GM18868 (cell line): ENCODE results near the gene CIBAR2.
A peak's percentile ranks its signal among the peaks of the same experiment; 100 is the strongest.

Source experiments
- ATAC-seq: cut with Tn5 transposase; IDR thresholded peaks from one replicate; pipeline ENCODE4 v1.9.1; 2021; ENCODE audit warnings: mild to moderate bottlenecking, moderate library complexity; ENCODE audit not compliant: unreplicated experiment

Gene CIBAR2

GRCh38 chr16:85112364-85112763 lies at the start of gene CIBAR2:
TSS of gene CIBAR2 (minus strand) at chr16:85112472. CDS start at chr16:85112352, 120 bp downstream.
- no peak for ATAC-seq

GRCh38 chr16:85159179-85159980 lies 47.1 kb upstream of the CIBAR2 start:
- ATAC-seq, result no peak

GRCh38 chr16:85158743-85159178 lies 46.5 kb upstream of the CIBAR2 start:
- ATAC-seq, result no peak

GRCh38 chr16:85157813-85158742 lies 45.8 kb upstream of the CIBAR2 start:
- no peak for ATAC-seq

- no peak for ATAC-seq
Measured at GRCh38 chr16:85157372-85157771, 45.1 kb upstream of the CIBAR2 start.

GRCh38 chr16:85156869-85157268 lies 44.6 kb upstream of the CIBAR2 start:
- ATAC-seq, result no peak

GRCh38 chr16:85156440-85156839 lies 44.2 kb upstream of the CIBAR2 start:
- ATAC-seq, result no peak

- no peak for ATAC-seq
Measured at GRCh38 chr16:85153656-85154091, 41.4 kb upstream of the CIBAR2 start.

GRCh38 chr16:85153046-85153445 lies 40.8 kb upstream of the CIBAR2 start:
- no peak for ATAC-seq

GRCh38 chr16:85152414-85153030 lies 40.2 kb upstream of the CIBAR2 start:
- ATAC-seq, result no peak

GRCh38 chr16:85151603-85152413 lies 39.5 kb upstream of the CIBAR2 start:
- ATAC-seq, result peak; percentile 83

- no peak for ATAC-seq
Measured at GRCh38 chr16:85151079-85151602, 38.9 kb upstream of the CIBAR2 start.

- ATAC-seq, result no peak
Measured at GRCh38 chr16:85150331-85150940, 38.2 kb upstream of the CIBAR2 start.

- no peak for ATAC-seq
Measured at GRCh38 chr16:85149776-85150175, 37.5 kb upstream of the CIBAR2 start.

GRCh38 chr16:85148931-85149330 lies 36.7 kb upstream of the CIBAR2 start:
- ATAC-seq, result no peak

GRCh38 chr16:85146922-85147651 lies 34.8 kb upstream of the CIBAR2 start:
- ATAC-seq, result no peak

GRCh38 chr16:85146532-85146797 lies 34.2 kb upstream of the CIBAR2 start:
- no peak for ATAC-seq

GRCh38 chr16:85145734-85146531 lies 33.7 kb upstream of the CIBAR2 start:
- no peak for ATAC-seq
